Small intestine (tissue), 7 donors: ENCODE results near the gene IFI44. TPM values are rescaled to one million over a fixed set of nuclear protein-coding genes. Genes with fewer than 3 reads are reported as not detected.

ENCODE experiments used
- DNase-seq, 2 donors: peaks; one replicate each; pipeline versions ENCODE4 v3.0.0 to v3.0.0-alpha.2; 2013
- FAIRE-seq: peaks from 2 replicates; lab custom pipeline; 2012; peaks lifted over from hg19 to GRCh38; lab: Jason Lieb, UNC
- H3K27ac ChIP-seq, 3 donors: one replicate each; pipeline ENCODE4 v1.5.1; 2013; ENCODE audit warnings: low read length in 2 of 3, mild to moderate bottlenecking in 2 of 3, control low read depth in 1 of 3, inconsistent platforms in 1 of 3, low read depth in 1 of 3, moderate library complexity in 1 of 3
- H3K27me3 ChIP-seq, 3 donors: one replicate each; pipeline ENCODE4 v1.6.1; 2013; ENCODE audit warnings: low read length in 3 of 3, inconsistent platforms in 1 of 3; ENCODE audit not compliant: control insufficient read depth in 3 of 3, insufficient read depth in 3 of 3
- H3K36me3 ChIP-seq, 3 donors: one replicate each; pipeline ENCODE4 v1.6.1; 2013; ENCODE audit warnings: low read length in 3 of 3, inconsistent platforms in 1 of 3, low read depth in 1 of 3, mild to moderate bottlenecking in 1 of 3, moderate library complexity in 1 of 3; ENCODE audit not compliant: control insufficient read depth in 3 of 3, insufficient read depth in 2 of 3
- H3K4me1 ChIP-seq, 3 donors: one replicate each; pipeline ENCODE4 v1.6.1; 2013; ENCODE audit warnings: low read length in 2 of 3, inconsistent platforms in 1 of 3, low read depth in 1 of 3, mild to moderate bottlenecking in 1 of 3, moderate library complexity in 1 of 3; ENCODE audit not compliant: control insufficient read depth in 3 of 3, insufficient read depth in 2 of 3
- H3K4me3 ChIP-seq, 3 donors: one replicate each; pipeline ENCODE4 v1.5.1; 2013; ENCODE audit warnings: low read length in 3 of 3, control low read depth in 1 of 3, inconsistent platforms in 1 of 3, low read depth in 1 of 3, mild to moderate bottlenecking in 1 of 3, moderate library complexity in 1 of 3
- H3K9me3 ChIP-seq, 2 donors: one replicate each; pipeline ENCODE4 v1.6.1; 2013; ENCODE audit warnings: low read depth in 1 of 2, low read length in 1 of 2; ENCODE audit not compliant: control insufficient read depth in 2 of 2, insufficient read depth in 1 of 2
- WGBS, 3 donors: extraction: QIAGEN DNeasy Blood & Tissue Kit; methylation state at CpG; one replicate each; pipeline ENCODE4 v1.1.7; 2013; 5-methylcytosine and 5-hydroxymethylcytosine counted together
- polyA plus RNA-seq, 4 donors: library from polyadenylated mRNA; stranded (reverse) in 3 of 4; unstranded in 1 of 4; fragments of 200-250 nt in 3 of 4; fragments of 120-200 nt in 1 of 4; gene quantifications; one replicate each; pipeline versions ENCODE4 v1.2.1 to v1.2.3, GENCODE V29; 2013
- donor health status: healthy with polysubstance abuse.
- donor health status: control.
- donor health status: control.
- donor health status: Bipolar disorder and iron deficiency.
- donor health status: healthy.

Gene IFI44
- polyA plus RNA-seq, 4 donors: 4.9 to 29.0 (median 11.2) TPM

- peaks cover 0 to 6% (median 2%) of the 10 kb centered on the region in 3 donors for H3K4me1 ChIP-seq
- DNase-seq (no peak), FAIRE-seq (no peak)
- no peaks in the 10 kb centered on the region for H3K9me3 ChIP-seq
- no peaks in the 10 kb centered on the region for H3K36me3 ChIP-seq
- H3K4me3 ChIP-seq: no peak overlapping the region
- H3K27ac ChIP-seq: peak overlapping the region in 2 of 3 donors; percentile 49 to 55
- H3K27me3 ChIP-seq: no peaks in the 10 kb centered on the region
- 38 to 53% (median 44%) methylated on average over 3 of the region's 3 CpGs for WGBS, 3 donors
These were observed 30.6 kb upstream of the IFI44 start for GRCh38 chr1:78619032-78619431.

- WGBS, 3 donors: 33 to 56% (median 41%) methylated on average over 4 of the region's 4 CpGs
- FAIRE-seq: no peak
- Histone ChIP-seq H3K4me1 (peaks cover 0 to 6% (median 2%) of the 10 kb centered on the region in 3 donors), H3K4me3 (no peak overlapping the region), H3K27ac (peak overlapping the region in 2 of 3 donors; percentile 49 to 55), H3K36me3 (no peaks in the 10 kb centered on the region), H3K9me3 (no peaks in the 10 kb centered on the region), H3K27me3 (no peaks in the 10 kb centered on the region)
- DNase-seq: peak in 1 of 2 donors; percentile 14
These were observed 30.2 kb upstream of the IFI44 start for GRCh38 chr1:78619446-78619802.

- Histone ChIP-seq H3K9me3 (no peaks in the 10 kb centered on the region), H3K36me3 (no peaks in the 10 kb centered on the region), H3K27me3 (no peaks in the 10 kb centered on the region), H3K27ac (peak within 1 kb of the TSS in 2 of 3 donors; percentile 55 to 79), H3K4me3 (peak within 1 kb of the TSS in 2 of 3 donors; percentile 22 to 28), H3K4me1 (peaks cover 0 to 6% (median 2%) of the 10 kb centered on the region in 3 donors)
- 6 to 13% (median 9%) methylated on average over 9 of the region's 9 CpGs for WGBS, 3 donors
- DNase-seq (peak; percentile 35 to 53), FAIRE-seq (peak; percentile 81)
These were observed 29.6 kb upstream of the IFI44 start, which contains the start of gene IFI44L for GRCh38 chr1:78619803-78620579. Gene IFI44L, plus strand, starts transcription at chr1:78620448. Its CDS starts 7,468 bp downstream, at chr1:78627916.

DNA sequence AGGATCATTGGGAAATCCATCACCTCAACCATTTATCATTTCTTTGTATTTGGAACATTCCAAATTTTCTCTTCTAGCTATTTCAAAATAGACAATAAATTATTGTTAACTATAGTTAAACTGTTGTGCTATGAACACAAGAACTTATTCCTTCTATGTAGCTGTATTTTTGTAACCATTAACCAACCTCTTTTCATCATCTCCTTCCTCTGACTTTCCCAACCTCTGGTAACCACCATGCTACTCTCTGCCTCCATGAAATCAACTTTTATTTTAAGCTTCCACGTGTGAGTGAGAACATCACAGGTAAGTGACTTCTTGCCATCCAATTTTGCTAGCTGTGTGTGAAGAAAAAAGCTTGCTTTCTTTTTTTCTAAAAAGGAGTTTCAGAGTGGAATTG, 29.0 kb upstream of the IFI44 start:
- Histone ChIP-seq H3K4me3 (peak overlapping the region in 1 of 3 donors; percentile 28), H3K27me3 (no peaks in the 10 kb centered on the region), H3K27ac (peak overlapping the region in 1 of 3 donors; percentile 79), H3K4me1 (peaks cover 0 to 6% (median 2%) of the 10 kb centered on the region in 3 donors), H3K36me3 (no peaks in the 10 kb centered on the region), H3K9me3 (no peaks in the 10 kb centered on the region)
- DNase-seq: no peak
- no peak for FAIRE-seq
- 6 to 13% (median 8%) methylated on average over 1 of the region's 1 CpG for WGBS, 3 donors

DNA sequence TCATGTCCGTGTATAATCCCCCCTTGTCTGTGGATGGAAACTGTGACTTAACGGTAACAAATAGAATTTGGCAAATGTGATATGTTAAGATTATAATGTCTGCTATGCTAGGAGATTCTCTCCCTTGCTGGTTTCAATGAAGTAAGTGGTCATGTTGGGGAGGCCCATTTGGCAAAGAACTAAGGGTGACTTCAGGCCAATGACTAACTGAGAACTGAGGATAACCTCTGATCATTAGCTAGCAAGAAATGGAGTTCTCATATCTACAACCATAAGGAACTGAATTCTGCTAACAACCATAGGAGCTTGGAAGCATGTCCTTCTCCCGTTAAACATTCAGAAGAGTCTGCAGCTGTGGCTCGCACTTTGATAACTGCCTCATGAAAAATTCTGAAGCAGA, 27.1 kb upstream of the IFI44 start:
- H3K9me3 ChIP-seq: no peaks in the 10 kb centered on the region
- peak overlapping the region in 1 of 3 donors; percentile 70 for H3K27ac ChIP-seq
- no peak for DNase-seq
- H3K4me1 ChIP-seq: peaks cover 0 to 6% (median 2%) of the 10 kb centered on the region in 3 donors
- 64 to 81% (median 78%) methylated on average over 4 of the region's 4 CpGs for WGBS, 3 donors
- H3K27me3 ChIP-seq: no peaks in the 10 kb centered on the region
- H3K36me3 ChIP-seq: no peaks in the 10 kb centered on the region
- no peak for FAIRE-seq
- H3K4me3 ChIP-seq: no peak overlapping the region

DNA sequence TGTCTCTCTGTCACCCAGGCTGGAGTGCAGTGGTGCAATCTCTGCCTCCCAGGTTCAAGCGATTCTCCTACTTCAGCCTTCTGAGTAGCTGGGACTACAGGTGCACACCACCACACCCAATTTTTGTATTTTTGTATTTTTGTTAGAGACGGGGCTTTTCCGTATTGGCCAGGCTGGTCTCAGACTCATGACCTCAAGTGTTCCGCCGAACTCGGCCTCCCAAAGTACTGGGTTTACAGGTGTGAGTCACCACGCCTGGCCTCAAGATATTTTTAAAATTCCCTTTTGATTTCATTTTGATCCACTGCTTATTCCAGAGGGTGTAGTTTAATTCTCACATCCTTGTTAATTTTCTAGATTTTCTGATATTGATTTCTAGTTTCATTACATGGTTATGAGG, 25.6 kb upstream of the IFI44 start:
- H3K9me3 ChIP-seq: no peaks in the 10 kb centered on the region

GRCh38 chr1:78627321-78627720, 22.3 kb upstream of the IFI44 start:
- Histone ChIP-seq H3K27ac (no peak overlapping the region), H3K4me3 (no peak overlapping the region), H3K27me3 (no peaks in the 10 kb centered on the region), H3K9me3 (no peaks in the 10 kb centered on the region), H3K4me1 (peaks cover 0 to 2% (median 0%) of the 10 kb centered on the region in 3 donors), H3K36me3 (no peaks in the 10 kb centered on the region)
- FAIRE-seq (peak; percentile 41), DNase-seq (no peak)
- WGBS, 3 donors: 47 to 72% (median 70%) methylated on average over 1 of the region's 1 CpG

More for the DNA sequence above, 25.6 kb upstream of the IFI44 start:
- Histone ChIP-seq H3K27me3 (no peaks in the 10 kb centered on the region), H3K27ac (no peak overlapping the region), H3K36me3 (no peaks in the 10 kb centered on the region), H3K4me1 (peaks cover 0 to 6% (median 2%) of the 10 kb centered on the region in 3 donors), H3K4me3 (no peak overlapping the region)
- WGBS, 3 donors: 88 to 95% (median 90%) methylated on average over 7 of the region's 7 CpGs
- FAIRE-seq: no peak
- DNase-seq: no peak

DNA sequence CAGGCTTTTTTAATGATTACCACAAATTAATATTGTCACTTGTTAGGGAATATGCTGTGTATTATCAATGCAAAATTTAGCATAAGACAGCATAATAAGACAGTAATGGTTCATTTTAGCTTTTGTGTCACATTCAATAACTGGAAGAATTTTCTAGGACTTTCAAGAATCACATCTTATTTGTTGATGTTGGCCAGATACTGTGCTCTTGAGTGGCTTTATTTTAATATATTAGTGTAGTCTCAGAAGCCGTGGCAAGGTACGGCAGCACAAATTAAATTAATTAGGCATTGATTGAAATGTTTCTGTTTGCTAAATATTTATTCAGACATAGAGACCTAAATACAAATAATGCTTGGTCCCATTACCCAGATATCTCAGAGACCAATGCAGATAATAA, 19.0 kb upstream of the IFI44 start:
- H3K36me3 ChIP-seq: no peaks in the 10 kb centered on the region
- H3K4me3 ChIP-seq: no peak overlapping the region
- H3K27me3 ChIP-seq: no peaks in the 10 kb centered on the region
- no peaks in the 10 kb centered on the region for H3K9me3 ChIP-seq
- H3K4me1 ChIP-seq: no peaks in the 10 kb centered on the region
- FAIRE-seq: no peak
- no peak overlapping the region for H3K27ac ChIP-seq
- 78 to 94% (median 89%) methylated on average over 2 of the region's 2 CpGs for WGBS, 3 donors
- no peak for DNase-seq
